ENCODE results near the gene EHHADH. TPM values are rescaled to one million over a fixed set of nuclear protein-coding genes. Genes with fewer than 3 reads are reported as not detected.
A peak's percentile ranks its signal among the peaks of the same experiment; 100 is the strongest.

The EHHADH gene
- total RNA-seq, 1 donor from 2014 or later: 2.8 TPM

DNA sequence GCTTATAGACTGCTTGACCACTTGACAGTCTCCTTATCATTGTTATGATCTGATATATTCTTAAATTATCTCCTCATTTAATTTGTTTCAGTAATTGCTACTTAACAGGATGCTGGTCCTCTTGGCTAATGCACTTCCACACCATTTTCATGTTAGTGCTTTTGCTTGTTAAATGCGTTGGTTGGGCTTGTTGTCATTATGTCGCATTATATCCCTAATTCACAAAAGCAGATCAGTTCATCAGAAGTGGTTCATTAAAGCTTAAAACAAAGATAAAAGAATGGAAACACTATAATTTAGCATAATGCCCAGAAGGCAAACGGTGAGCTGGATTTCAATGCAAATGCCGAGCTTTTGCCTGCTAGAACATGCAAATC lies 17.1 kb upstream of the EHHADH start:
- no peaks in the 10 kb centered on the region for H3K9me3 Mint-ChIP-seq
- H3K36me3 Mint-ChIP-seq (ENCODE audit: low read depth): no peaks in the 10 kb centered on the region
- no peak for DNase-seq (ENCODE audit: low read depth, low spot score)
- H3K27ac Mint-ChIP-seq (ENCODE audit: unreplicated experiment): no peak overlapping the region
- H3K4me1 Mint-ChIP-seq: no peaks in the 10 kb centered on the region
- H3K4me3 Mint-ChIP-seq: no peak overlapping the region
- H3K27me3 Mint-ChIP-seq (ENCODE audit: low read depth): peaks cover 61% of the 10 kb centered on the region
- TF ChIP-seq, protein P1, sequence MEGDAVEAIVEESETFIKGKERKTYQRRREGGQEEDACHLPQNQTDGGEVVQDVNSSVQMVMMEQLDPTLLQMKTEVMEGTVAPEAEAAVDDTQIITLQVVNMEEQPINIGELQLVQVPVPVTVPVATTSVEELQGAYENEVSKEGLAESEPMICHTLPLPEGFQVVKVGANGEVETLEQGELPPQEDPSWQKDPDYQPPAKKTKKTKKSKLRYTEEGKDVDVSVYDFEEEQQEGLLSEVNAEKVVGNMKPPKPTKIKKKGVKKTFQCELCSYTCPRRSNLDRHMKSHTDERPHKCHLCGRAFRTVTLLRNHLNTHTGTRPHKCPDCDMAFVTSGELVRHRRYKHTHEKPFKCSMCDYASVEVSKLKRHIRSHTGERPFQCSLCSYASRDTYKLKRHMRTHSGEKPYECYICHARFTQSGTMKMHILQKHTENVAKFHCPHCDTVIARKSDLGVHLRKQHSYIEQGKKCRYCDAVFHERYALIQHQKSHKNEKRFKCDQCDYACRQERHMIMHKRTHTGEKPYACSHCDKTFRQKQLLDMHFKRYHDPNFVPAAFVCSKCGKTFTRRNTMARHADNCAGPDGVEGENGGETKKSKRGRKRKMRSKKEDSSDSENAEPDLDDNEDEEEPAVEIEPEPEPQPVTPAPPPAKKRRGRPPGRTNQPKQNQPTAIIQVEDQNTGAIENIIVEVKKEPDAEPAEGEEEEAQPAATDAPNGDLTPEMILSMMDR (conservative IDR thresholded peaks at IDR 0.05): no peak

GRCh38 chr3:185270262-185270955 lies 16.6 kb upstream of the EHHADH start:
- no peak overlapping the region for H3K27ac Mint-ChIP-seq (ENCODE audit: unreplicated experiment)
- TF ChIP-seq, protein P1 (conservative IDR thresholded peaks at IDR 0.05): peak; percentile 60
- peak; percentile 28 for DNase-seq (ENCODE audit: low read depth, low spot score)
- H3K27me3 Mint-ChIP-seq (ENCODE audit: low read depth): peaks cover 61% of the 10 kb centered on the region
- no peaks in the 10 kb centered on the region for H3K9me3 Mint-ChIP-seq
- H3K4me3 Mint-ChIP-seq: no peak overlapping the region
- H3K36me3 Mint-ChIP-seq (ENCODE audit: low read depth): no peaks in the 10 kb centered on the region
- no peaks in the 10 kb centered on the region for H3K4me1 Mint-ChIP-seq

DNA sequence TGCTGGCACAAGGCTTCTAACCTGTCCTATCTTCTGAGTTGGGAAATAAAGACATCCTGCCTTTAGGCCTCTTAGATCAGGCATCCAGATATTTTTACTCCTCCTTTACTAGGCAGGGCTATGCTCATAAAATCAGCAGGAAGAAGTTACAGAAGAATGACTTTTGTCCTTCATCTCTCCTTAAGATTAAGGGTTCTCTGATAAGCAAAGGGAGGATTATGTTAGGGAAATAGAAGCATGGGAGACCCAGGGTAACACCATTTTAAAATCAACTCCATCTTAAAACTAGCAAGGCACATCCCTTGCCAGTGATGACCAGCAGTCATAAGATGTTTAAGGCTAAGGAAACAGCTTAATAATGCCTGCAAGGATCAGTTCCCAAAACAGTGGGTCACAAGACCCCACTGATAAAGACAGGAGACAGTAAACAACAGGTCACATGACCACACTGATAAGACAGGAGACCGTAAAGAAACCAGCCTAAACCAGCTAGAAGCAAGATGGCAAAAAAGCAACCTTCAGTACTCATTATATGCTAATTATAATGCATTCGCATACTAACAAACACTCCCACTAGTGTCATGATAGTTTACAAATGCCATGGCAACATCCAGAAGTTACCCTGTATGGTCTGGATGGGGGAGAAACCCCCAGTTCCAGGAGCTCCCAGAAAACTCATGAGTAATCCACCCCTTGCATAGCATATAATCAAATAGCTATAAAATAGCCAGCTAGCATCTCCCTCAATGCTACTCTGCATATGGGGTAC lies 14.5 kb upstream of the EHHADH start:
- H3K27ac Mint-ChIP-seq (ENCODE audit: unreplicated experiment): no peak overlapping the region
- DNase-seq (ENCODE audit: low read depth, low spot score): no peak
- peaks cover 45% of the 10 kb centered on the region for H3K27me3 Mint-ChIP-seq (ENCODE audit: low read depth)
- H3K4me1 Mint-ChIP-seq: no peaks in the 10 kb centered on the region
- no peaks in the 10 kb centered on the region for H3K36me3 Mint-ChIP-seq (ENCODE audit: low read depth)
- no peak overlapping the region for H3K4me3 Mint-ChIP-seq
- no peaks in the 10 kb centered on the region for H3K9me3 Mint-ChIP-seq
- TF ChIP-seq, protein P1 (conservative IDR thresholded peaks at IDR 0.05): no peak

GRCh38 chr3:185267193-185267592 lies 13.3 kb upstream of the EHHADH start:
- no peaks in the 10 kb centered on the region for H3K9me3 Mint-ChIP-seq
- H3K27me3 Mint-ChIP-seq (ENCODE audit: low read depth): peaks cover 33% of the 10 kb centered on the region
- no peak for DNase-seq (ENCODE audit: low read depth, low spot score)
- no peak overlapping the region for H3K27ac Mint-ChIP-seq (ENCODE audit: unreplicated experiment)
- no peaks in the 10 kb centered on the region for H3K36me3 Mint-ChIP-seq (ENCODE audit: low read depth)
- H3K4me1 Mint-ChIP-seq: no peaks in the 10 kb centered on the region
- H3K4me3 Mint-ChIP-seq: no peak overlapping the region
- TF ChIP-seq, protein P1 (conservative IDR thresholded peaks at IDR 0.05): no peak

DNA sequence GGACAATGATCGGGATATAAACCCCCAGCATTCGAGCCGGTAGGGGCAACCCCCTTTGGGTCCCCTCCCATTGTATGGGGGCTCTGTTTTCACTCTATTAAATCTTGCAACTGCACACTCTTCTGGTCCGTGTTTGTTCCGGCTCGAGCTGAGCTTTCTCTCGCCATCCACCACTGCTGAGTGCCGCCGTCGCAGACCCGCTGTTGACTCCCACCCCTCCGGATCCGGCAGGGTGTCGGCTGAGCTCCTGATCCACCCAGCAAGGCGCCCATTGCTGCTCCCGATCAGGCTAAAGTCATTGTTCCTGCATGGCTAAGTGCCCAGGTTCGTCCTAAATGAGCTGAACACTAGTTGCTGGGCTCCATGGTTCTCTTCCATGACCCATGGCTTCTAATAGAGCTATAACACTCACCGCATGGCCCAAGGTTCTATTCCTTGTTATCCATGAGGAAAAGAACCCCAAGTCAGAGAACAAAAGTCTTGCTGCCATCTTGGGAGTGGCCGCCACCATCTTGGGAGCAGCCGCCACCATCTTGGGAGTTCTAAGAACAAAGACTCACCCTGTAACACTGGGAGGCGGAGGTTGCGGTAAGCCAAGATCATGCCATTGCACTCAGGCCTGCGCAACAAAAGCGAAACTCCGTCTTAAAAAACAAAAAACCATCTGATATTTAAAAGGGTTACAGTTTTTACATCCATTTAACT lies 11.2 kb upstream of the EHHADH start:
- DNase-seq (ENCODE audit: low read depth, low spot score): no peak
- no peaks in the 10 kb centered on the region for H3K4me1 Mint-ChIP-seq
- no peak overlapping the region for H3K27ac Mint-ChIP-seq (ENCODE audit: unreplicated experiment)
- no peak overlapping the region for H3K4me3 Mint-ChIP-seq
- peaks cover 17% of the 10 kb centered on the region for H3K27me3 Mint-ChIP-seq (ENCODE audit: low read depth)
- no peaks in the 10 kb centered on the region for H3K9me3 Mint-ChIP-seq
- no peaks in the 10 kb centered on the region for H3K36me3 Mint-ChIP-seq (ENCODE audit: low read depth)
- TF ChIP-seq, protein P1 (conservative IDR thresholded peaks at IDR 0.05): no peak

Measured in neural crest cell (in vitro differentiated cells).